WTC11 (cell line): Measurements from ENCODE around the gene MEDAG. TPM values are rescaled to one million over a fixed set of nuclear protein-coding genes. Genes with fewer than 3 reads are reported as not detected.

Experiments used
- ATAC-seq: fragments of 200-7000 bp; cut with Tn5 transposase; 2 replicates; pipeline ENCODE4 v1.10.0; 2021; ENCODE audit warnings: mild to moderate bottlenecking, moderate library complexity
- CTCF ChIA-PET: fragments of 300-600 bp; sonication (Branson Sonifier 250); formaldehyde crosslinking; loops from one replicate; lab custom pipeline; 2021; ENCODE audit warnings: antibody characterized with exemption; lab: Charles Lee
- POLR2A ChIA-PET: fragments of 350-600 bp; sonication (Branson Sonifier 250); formaldehyde crosslinking; loops from one replicate; lab custom pipeline; 2021; ENCODE audit warnings: antibody characterized with exemption; lab: Charles Lee
- DNase-seq: peaks from one replicate; pipeline ENCODE4 v3.0.0; 2021; ENCODE audit warnings: low spot score
- H3K27ac Mint-ChIP-seq: 2 replicates; pipeline ENCODE4 v1.8.0; 2021; ENCODE audit warnings: mixed read lengths
- H3K27me3 Mint-ChIP-seq: 2 replicates; pipeline ENCODE4 v1.8.0; 2021; ENCODE audit warnings: low read depth, mild to moderate bottlenecking, moderate library complexity, mixed read lengths
- H3K36me3 Mint-ChIP-seq: 2 replicates; pipeline ENCODE4 v1.8.0; 2021; ENCODE audit warnings: mixed read lengths
- H3K4me1 Mint-ChIP-seq: 2 replicates; pipeline ENCODE4 v1.8.0; 2022; ENCODE audit warnings: mixed read lengths
- H3K4me3 Mint-ChIP-seq: 2 replicates; pipeline ENCODE4 v1.8.0; 2021; ENCODE audit warnings: mild to moderate bottlenecking, moderate library complexity, mixed read lengths
- H3K9me3 Mint-ChIP-seq: 2 replicates; pipeline ENCODE4 v1.8.0; 2021; ENCODE audit warnings: mixed read lengths
- CBFB ChIP-seq: sonication (generic); formaldehyde crosslinking; IDR thresholded peaks from 2 replicates; pipeline ENCODE4 v1.8.1; 2022; ENCODE audit warnings: mild to moderate bottlenecking, low read depth, missing genetic modification reagents
- ELF4 ChIP-seq: sonication (generic); formaldehyde crosslinking; IDR thresholded peaks from 2 replicates; pipeline ENCODE4 v1.8.1; 2022; ENCODE audit warnings: low read depth, mild to moderate bottlenecking, moderate library complexity, missing genetic modification reagents
- ETV6 ChIP-seq: sonication (generic); formaldehyde crosslinking; IDR thresholded peaks from 2 replicates; pipeline ENCODE4 v1.8.1; 2022; ENCODE audit warnings: mild to moderate bottlenecking, missing genetic modification reagents
- FOXK1 ChIP-seq: sonication (generic); formaldehyde crosslinking; IDR thresholded peaks from 2 replicates; pipeline ENCODE4 v1.8.0; 2022; ENCODE audit warnings: mild to moderate bottlenecking, moderate library complexity, missing genetic modification reagents
- KAT7 ChIP-seq: sonication (generic); formaldehyde crosslinking; IDR thresholded peaks from 2 replicates; pipeline ENCODE4 v1.8.1; 2023; ENCODE audit warnings: missing genetic modification reagents, mild to moderate bottlenecking, borderline replicate concordance
- NFATC4 ChIP-seq: fragments of 250-450 bp; sonication (Bioruptor Pico); IDR thresholded peaks from 2 replicates; pipeline ENCODE4 v1.9.0; 2021; ENCODE audit warnings: mild to moderate bottlenecking
- NR3C1 ChIP-seq: sonication (generic); formaldehyde crosslinking; conservative IDR thresholded peaks from 2 replicates; pipeline ENCODE4 v1.8.1; 2023; ENCODE audit warnings: low read depth, mild to moderate bottlenecking, missing genetic modification reagents
- RELA ChIP-seq: sonication (generic); formaldehyde crosslinking; IDR thresholded peaks from 2 replicates; pipeline ENCODE4 v1.8.1; 2022; ENCODE audit warnings: missing genetic modification reagents, mild to moderate bottlenecking, borderline replicate concordance
- RORB ChIP-seq: fragments of 250-450 bp; sonication (Bioruptor Pico); IDR thresholded peaks from 2 replicates; pipeline ENCODE4 v1.9.0; 2021; ENCODE audit warnings: mild to moderate bottlenecking
- SMAD3 ChIP-seq: sonication (generic); formaldehyde crosslinking; IDR thresholded peaks from 2 replicates; pipeline ENCODE4 v1.8.0; 2022; ENCODE audit warnings: missing genetic modification reagents, mild to moderate bottlenecking, borderline replicate concordance
- SMAD4 ChIP-seq: sonication (generic); formaldehyde crosslinking; IDR thresholded peaks from 2 replicates; pipeline ENCODE4 v1.8.0; 2022; ENCODE audit warnings: mild to moderate bottlenecking, missing genetic modification reagents
- SOX15 ChIP-seq: fragments of 250-450 bp; sonication (Bioruptor Pico); IDR thresholded peaks from 2 replicates; pipeline ENCODE4 v1.9.0; 2021; ENCODE audit warnings: mild to moderate bottlenecking
- SP1 ChIP-seq: sonication (generic); formaldehyde crosslinking; conservative IDR thresholded peaks from 2 replicates; pipeline ENCODE4 v1.8.1; 2022; ENCODE audit warnings: missing genetic modification reagents
- TCF7 ChIP-seq: sonication (generic); formaldehyde crosslinking; IDR thresholded peaks from 2 replicates; pipeline ENCODE4 v1.8.0; 2022; ENCODE audit warnings: mild to moderate bottlenecking, low read depth, missing genetic modification reagents, moderate library complexity
- ZNF416 ChIP-seq: fragments of 250-450 bp; sonication (Bioruptor Pico); IDR thresholded peaks from 2 replicates; pipeline ENCODE4 v1.9.0; 2021; ENCODE audit warnings: mild to moderate bottlenecking, inconsistent platforms
- total RNA-seq: library from RNA; stranded (reverse); gene quantifications from 3 replicates; pipeline ENCODE4 v1.2.3, GENCODE V29; 2021
- TF ChIP-seq, protein P1 (sequence below): sonication (generic); formaldehyde crosslinking; IDR thresholded peaks from 2 replicates; pipeline ENCODE4 v1.8.0; 2023; ENCODE audit warnings: mild to moderate bottlenecking, missing genetic modification reagents
- TF ChIP-seq, protein P2 (sequence below): fragments of 200-600 bp; IDR thresholded peaks from 2 replicates; pipeline ENCODE4 v1.8.0; 2022; ENCODE audit warnings: antibody characterized with exemption
- TF ChIP-seq, protein P3 (sequence below): sonication (generic); formaldehyde crosslinking; IDR thresholded peaks from 2 replicates; pipeline ENCODE4 v1.8.1; 2023; ENCODE audit warnings: mild to moderate bottlenecking, missing genetic modification reagents, moderate library complexity
- TF ChIP-seq, protein P4 (sequence below): sonication (generic); formaldehyde crosslinking; IDR thresholded peaks from 2 replicates; pipeline ENCODE4 v1.8.1; 2022; ENCODE audit warnings: missing genetic modification reagents, borderline replicate concordance
- TF ChIP-seq, protein P5 (sequence below): sonication (generic); formaldehyde crosslinking; IDR thresholded peaks from 2 replicates; pipeline ENCODE4 v1.8.0; 2022; ENCODE audit warnings: mild to moderate bottlenecking, missing genetic modification reagents
- TF ChIP-seq, protein P6 (sequence below): fragments of 250-450 bp; sonication (Bioruptor Pico); IDR thresholded peaks from 2 replicates; pipeline ENCODE4 v1.8.0; 2021; ENCODE audit warnings: mild to moderate bottlenecking

The MEDAG gene
- total RNA-seq, 1 experiment from 2014 or later: 2.1 TPM

DNA sequence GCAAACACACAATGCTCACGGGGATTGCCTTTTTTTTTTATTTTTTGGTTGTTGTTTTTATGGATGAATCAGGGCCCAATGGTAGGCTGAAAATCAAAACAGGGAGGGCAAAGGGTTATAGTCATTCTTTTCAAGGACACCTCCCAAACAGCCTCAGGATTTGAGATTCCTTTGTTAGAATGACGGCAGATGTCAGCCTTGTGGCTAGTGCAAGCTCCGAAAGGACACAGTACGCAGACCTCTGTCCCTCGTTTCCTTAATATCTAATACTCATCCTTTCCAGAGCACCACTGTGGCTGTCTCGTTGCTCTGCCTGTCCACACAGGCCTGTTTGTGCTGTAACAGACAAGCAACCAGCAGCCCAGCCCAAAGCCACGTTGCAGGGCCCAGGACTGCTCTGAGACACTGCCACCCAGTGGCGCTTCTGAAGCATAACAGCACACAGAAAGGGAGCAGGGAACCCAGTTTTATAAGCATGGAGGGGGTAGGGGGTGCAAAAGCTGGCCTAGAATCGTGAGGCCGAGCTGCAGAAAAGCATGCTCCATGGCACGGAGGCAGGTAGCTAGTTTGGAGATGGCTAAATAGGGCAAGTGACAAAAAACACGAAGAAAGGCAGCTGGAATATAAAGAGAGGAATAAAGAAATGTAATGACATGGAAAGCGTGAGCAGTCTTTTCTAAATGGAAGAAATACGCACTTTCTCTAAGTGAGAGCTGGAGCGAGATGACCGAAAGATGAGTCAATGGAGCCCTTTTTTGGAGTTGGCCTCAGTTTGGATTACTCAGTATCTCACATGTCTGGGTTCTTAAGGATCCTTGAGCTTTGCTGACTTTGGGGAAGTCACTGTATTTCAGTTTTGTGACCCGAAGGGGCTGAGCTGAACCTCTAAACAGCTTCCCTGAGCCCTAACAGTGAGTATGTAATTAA, 40.7 kb upstream of the MEDAG start (continued):
- TF ChIP-seq, protein P1, sequence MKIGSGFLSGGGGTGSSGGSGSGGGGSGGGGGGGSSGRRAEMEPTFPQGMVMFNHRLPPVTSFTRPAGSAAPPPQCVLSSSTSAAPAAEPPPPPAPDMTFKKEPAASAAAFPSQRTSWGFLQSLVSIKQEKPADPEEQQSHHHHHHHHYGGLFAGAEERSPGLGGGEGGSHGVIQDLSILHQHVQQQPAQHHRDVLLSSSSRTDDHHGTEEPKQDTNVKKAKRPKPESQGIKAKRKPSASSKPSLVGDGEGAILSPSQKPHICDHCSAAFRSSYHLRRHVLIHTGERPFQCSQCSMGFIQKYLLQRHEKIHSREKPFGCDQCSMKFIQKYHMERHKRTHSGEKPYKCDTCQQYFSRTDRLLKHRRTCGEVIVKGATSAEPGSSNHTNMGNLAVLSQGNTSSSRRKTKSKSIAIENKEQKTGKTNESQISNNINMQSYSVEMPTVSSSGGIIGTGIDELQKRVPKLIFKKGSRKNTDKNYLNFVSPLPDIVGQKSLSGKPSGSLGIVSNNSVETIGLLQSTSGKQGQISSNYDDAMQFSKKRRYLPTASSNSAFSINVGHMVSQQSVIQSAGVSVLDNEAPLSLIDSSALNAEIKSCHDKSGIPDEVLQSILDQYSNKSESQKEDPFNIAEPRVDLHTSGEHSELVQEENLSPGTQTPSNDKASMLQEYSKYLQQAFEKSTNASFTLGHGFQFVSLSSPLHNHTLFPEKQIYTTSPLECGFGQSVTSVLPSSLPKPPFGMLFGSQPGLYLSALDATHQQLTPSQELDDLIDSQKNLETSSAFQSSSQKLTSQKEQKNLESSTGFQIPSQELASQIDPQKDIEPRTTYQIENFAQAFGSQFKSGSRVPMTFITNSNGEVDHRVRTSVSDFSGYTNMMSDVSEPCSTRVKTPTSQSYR (CRISPR knock-in tag): no peak
- TF ChIP-seq, protein P2, sequence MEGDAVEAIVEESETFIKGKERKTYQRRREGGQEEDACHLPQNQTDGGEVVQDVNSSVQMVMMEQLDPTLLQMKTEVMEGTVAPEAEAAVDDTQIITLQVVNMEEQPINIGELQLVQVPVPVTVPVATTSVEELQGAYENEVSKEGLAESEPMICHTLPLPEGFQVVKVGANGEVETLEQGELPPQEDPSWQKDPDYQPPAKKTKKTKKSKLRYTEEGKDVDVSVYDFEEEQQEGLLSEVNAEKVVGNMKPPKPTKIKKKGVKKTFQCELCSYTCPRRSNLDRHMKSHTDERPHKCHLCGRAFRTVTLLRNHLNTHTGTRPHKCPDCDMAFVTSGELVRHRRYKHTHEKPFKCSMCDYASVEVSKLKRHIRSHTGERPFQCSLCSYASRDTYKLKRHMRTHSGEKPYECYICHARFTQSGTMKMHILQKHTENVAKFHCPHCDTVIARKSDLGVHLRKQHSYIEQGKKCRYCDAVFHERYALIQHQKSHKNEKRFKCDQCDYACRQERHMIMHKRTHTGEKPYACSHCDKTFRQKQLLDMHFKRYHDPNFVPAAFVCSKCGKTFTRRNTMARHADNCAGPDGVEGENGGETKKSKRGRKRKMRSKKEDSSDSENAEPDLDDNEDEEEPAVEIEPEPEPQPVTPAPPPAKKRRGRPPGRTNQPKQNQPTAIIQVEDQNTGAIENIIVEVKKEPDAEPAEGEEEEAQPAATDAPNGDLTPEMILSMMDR: peak; percentile 81

DNA sequence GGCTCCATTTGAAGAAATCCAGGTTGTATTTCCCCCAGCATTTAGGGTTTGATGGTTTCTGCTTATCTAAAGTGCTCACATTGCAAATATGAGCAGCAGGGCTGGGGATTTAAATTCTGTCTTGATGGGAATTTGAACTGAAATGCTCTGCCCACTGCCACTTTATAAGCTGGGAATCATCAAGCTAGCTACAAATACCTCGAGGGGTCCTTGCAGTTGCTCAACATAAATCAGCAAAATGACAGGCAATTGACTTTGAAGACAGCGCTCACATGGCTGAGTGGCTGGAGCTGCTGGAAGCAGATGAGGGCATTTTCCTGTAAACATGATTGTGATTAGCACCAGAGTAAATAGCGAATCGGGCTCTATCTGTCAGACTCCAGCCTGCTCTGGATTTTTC, 39.4 kb upstream of the MEDAG start:
- TF ChIP-seq SP1 (CRISPR knock-in tag): no peak
- TF ChIP-seq, protein P3, sequence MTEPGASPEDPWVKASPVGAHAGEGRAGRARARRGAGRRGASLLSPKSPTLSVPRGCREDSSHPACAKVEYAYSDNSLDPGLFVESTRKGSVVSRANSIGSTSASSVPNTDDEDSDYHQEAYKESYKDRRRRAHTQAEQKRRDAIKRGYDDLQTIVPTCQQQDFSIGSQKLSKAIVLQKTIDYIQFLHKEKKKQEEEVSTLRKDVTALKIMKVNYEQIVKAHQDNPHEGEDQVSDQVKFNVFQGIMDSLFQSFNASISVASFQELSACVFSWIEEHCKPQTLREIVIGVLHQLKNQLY (CRISPR knock-in tag): no peak
- TF ChIP-seq, protein P4, sequence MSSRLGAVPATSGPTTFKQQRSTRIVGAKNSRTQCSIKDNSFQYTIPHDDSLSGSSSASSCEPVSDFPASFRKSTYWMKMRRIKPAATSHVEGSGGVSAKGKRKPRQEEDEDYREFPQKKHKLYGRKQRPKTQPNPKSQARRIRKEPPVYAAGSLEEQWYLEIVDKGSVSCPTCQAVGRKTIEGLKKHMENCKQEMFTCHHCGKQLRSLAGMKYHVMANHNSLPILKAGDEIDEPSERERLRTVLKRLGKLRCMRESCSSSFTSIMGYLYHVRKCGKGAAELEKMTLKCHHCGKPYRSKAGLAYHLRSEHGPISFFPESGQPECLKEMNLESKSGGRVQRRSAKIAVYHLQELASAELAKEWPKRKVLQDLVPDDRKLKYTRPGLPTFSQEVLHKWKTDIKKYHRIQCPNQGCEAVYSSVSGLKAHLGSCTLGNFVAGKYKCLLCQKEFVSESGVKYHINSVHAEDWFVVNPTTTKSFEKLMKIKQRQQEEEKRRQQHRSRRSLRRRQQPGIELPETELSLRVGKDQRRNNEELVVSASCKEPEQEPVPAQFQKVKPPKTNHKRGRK (CRISPR knock-in tag): no peak
- no peak for TF ChIP-seq FOXK1 (CRISPR knock-in tag)
- no peak for TF ChIP-seq ETV6 (CRISPR knock-in tag)
- TF ChIP-seq CBFB (CRISPR knock-in tag): no peak
- TF ChIP-seq, protein P5, sequence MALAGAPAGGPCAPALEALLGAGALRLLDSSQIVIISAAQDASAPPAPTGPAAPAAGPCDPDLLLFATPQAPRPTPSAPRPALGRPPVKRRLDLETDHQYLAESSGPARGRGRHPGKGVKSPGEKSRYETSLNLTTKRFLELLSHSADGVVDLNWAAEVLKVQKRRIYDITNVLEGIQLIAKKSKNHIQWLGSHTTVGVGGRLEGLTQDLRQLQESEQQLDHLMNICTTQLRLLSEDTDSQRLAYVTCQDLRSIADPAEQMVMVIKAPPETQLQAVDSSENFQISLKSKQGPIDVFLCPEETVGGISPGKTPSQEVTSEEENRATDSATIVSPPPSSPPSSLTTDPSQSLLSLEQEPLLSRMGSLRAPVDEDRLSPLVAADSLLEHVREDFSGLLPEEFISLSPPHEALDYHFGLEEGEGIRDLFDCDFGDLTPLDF (CRISPR knock-in tag): no peak
- no peak for TF ChIP-seq RELA (CRISPR knock-in tag)
- no peak for TF ChIP-seq SMAD3 (CRISPR knock-in tag)
- TF ChIP-seq, protein P6, sequence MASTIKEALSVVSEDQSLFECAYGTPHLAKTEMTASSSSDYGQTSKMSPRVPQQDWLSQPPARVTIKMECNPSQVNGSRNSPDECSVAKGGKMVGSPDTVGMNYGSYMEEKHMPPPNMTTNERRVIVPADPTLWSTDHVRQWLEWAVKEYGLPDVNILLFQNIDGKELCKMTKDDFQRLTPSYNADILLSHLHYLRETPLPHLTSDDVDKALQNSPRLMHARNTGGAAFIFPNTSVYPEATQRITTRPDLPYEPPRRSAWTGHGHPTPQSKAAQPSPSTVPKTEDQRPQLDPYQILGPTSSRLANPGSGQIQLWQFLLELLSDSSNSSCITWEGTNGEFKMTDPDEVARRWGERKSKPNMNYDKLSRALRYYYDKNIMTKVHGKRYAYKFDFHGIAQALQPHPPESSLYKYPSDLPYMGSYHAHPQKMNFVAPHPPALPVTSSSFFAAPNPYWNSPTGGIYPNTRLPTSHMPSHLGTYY: no peak
- no peak for TF ChIP-seq ZNF416 (CRISPR knock-in tag)
- no peak for TF ChIP-seq ELF4 (CRISPR knock-in tag)
- TF ChIP-seq, protein P2: no peak
- no peak for TF ChIP-seq NFATC4 (CRISPR knock-in tag)
- TF ChIP-seq NR3C1: no peak
- no peak for TF ChIP-seq TCF7 (CRISPR knock-in tag)
- TF ChIP-seq SMAD4 (CRISPR knock-in tag): no peak
- no peak for TF ChIP-seq RORB (CRISPR knock-in tag)
- TF ChIP-seq KAT7 (CRISPR knock-in tag): no peak
- TF ChIP-seq SOX15 (CRISPR knock-in tag): no peak
- Mint-ChIP-seq H3K27me3 (peaks cover 15% of the 10 kb centered on the region), H3K9me3 (no peaks in the 10 kb centered on the region), H3K4me1 (peaks cover 65% of the 10 kb centered on the region), H3K36me3 (no peaks in the 10 kb centered on the region), H3K4me3 (no peak overlapping the region), H3K27ac (no peak overlapping the region)
- DNase-seq (no peak), ATAC-seq (no peak)
- ChIA-PET CTCF (interaction anchor here (1.2 to 2.7 kb wide), 6 partner anchors 13 to 170 kb away, joined by 4 to 8 read pairs (median 6); no protein-coding TSS in a partner anchor), POLR2A (no interaction called here)
